Measurements from ENCODE around the gene OR8K1. TPM values are rescaled to one million over a fixed set of nuclear protein-coding genes. Genes with fewer than 3 reads are reported as not detected.

Gene OR8K1
- total and polyA plus RNA-seq, 10 of the 15 experiments (the other 5 are each of a cell fraction or from before 2014, with no cell fraction given) = not detected

GRCh38 chr11:56340289-56340688 is 5.5 kb upstream of the OR8K1 start (continued):
- TF ChIP-seq HCFC1 (IDR thresholded peaks at IDR 0.05; ENCODE audit: low read length) = no peak

- Histone ChIP-seq H3K27ac (ENCODE audit: control insufficient read depth, insufficient read depth) (no peak within 1 kb of the TSS), H3K36me3 (ENCODE audit: control insufficient read depth in 2 of 2, insufficient read depth in 2 of 2, low read length in 1 of 2) (no peaks in the 10 kb centered on the region), H3K79me2 (ENCODE audit: control insufficient read depth, insufficient read depth, low read length) (no peaks in the 10 kb centered on the region), H3K27me3 (replicated peaks in 1 of 2; ENCODE audit: control insufficient read depth in 2 of 2, insufficient read depth in 2 of 2, low read length in 1 of 2) (no peaks in the 10 kb centered on the region), H2AFZ (ENCODE audit: control insufficient read depth, low read depth, low read length) (no peak within 1 kb of the TSS), H3K4me3 (no peak within 1 kb of the TSS), H3K4me2 (ENCODE audit: control insufficient read depth, insufficient read depth) (no peak within 1 kb of the TSS), H3K9me3 (replicated peaks; ENCODE audit: control insufficient read depth, insufficient read depth, low read length) (no peaks in the 10 kb centered on the region), H3K9ac (ENCODE audit: control insufficient read depth, insufficient read depth, low read length) (no peak within 1 kb of the TSS), H4K20me1 (ENCODE audit: control insufficient read depth, insufficient read depth) (no peaks in the 10 kb centered on the region), H3K4me1 (ENCODE audit: control insufficient read depth, insufficient read depth, low read length) (no peaks in the 10 kb centered on the region)
- BruUV-seq (replicated peaks) = no TSS peak
- ChIA-PET SMC1A (ENCODE audit: uncharacterized antibody, unreplicated experiment) (no interaction called here), RAD21 (ENCODE audit: unreplicated experiment) (no interaction called here), CTCF (no interaction called here), POLR2A (no interaction called here)
- WGBS (ENCODE audit: insufficient coverage, insufficient replicate concordance, low lambda C conversion rate, missing lambda C conversion rate) = 13% methylated on average over 2 of the region's 2 CpGs
- FAIRE-seq (no peak), ATAC-seq (no peak), DNase-seq (ENCODE audit: low read depth, low spot score) (no peak)
- in situ Hi-C loops (cut with MboI) (no loop called here), intact Hi-C loops (cut with micrococcal nuclease; ENCODE audit: unreplicated experiment) (loop anchor here (5.0 kb wide), 1 partner anchor 57 kb away; no protein-coding TSS in a partner anchor)
- no peak for TF ChIP-seq E4F1 (IDR thresholded peaks at IDR 0.05; ENCODE audit: borderline replicate concordance, partially characterized antibody)
- no peak for TF ChIP-seq SMAD5 (IDR thresholded peaks at IDR 0.05; ENCODE audit: low read depth)
- no peak for TF ChIP-seq FOXK2 (IDR thresholded peaks at IDR 0.05)
- no peak for TF ChIP-seq SREBF2 (IDR thresholded peaks at IDR 0.05; ENCODE audit: low read length)
- no peak for TF ChIP-seq HDAC6 (IDR thresholded peaks at IDR 0.05; ENCODE audit: unreplicated experiment)
- no peak for TF ChIP-seq RAD51 (IDR thresholded peaks at IDR 0.05)
- TF ChIP-seq ZNF384 (IDR thresholded peaks at IDR 0.05; ENCODE audit: borderline replicate concordance, low read depth, low read length) = no peak
- TF ChIP-seq STAT1 (conservative IDR thresholded peaks at IDR 0.05) = no peak
- no peak for TF ChIP-seq POLR2AphosphoS2 (IDR thresholded peaks at IDR 0.05; ENCODE audit: low read depth, low read length)
- no peak for TF ChIP-seq ZSCAN29 (IDR thresholded peaks at IDR 0.05)
- TF ChIP-seq BMI1 (IDR thresholded peaks at IDR 0.05; ENCODE audit: borderline replicate concordance) = no peak
- no peak for TF ChIP-seq HCFC1 (IDR thresholded peaks at IDR 0.05; ENCODE audit: low read length)
These were observed 8.2 kb downstream of the OR8K1 start, which contains the start of gene OR8J1 for GRCh38 chr11:56353991-56354390. Gene OR8J1 (plus strand): TSS chr11:56354291. CDS start chr11:56360247, 5,956 bp downstream.
